AG04450 (cell line): ENCODE measurements around the gene NAB1. TPM values are rescaled to one million over a fixed set of nuclear protein-coding genes. Genes with fewer than 3 reads are reported as not detected.

ENCODE experiments used
- CTCF ChIA-PET: fragments of 300-600, 350-600 bp; formaldehyde crosslinking; extraction: SDS; loops from one replicate; lab custom pipeline; 2022; ENCODE audit warnings: antibody characterized with exemption, inconsistent platforms; lab: Charles Lee
- POLR2A ChIA-PET: fragments of 350-600 bp; formaldehyde crosslinking; extraction: SDS; loops from one replicate; lab custom pipeline; 2021; ENCODE audit warnings: antibody characterized with exemption, inconsistent platforms; lab: Yijun Ruan, JAX
- DNase-seq: peaks from one replicate; pipeline ENCODE4 v3.0.0-alpha.2; 2011; ENCODE audit warnings: low read depth, low spot score
- H3K27ac ChIP-seq: one replicate; pipeline ENCODE4 v1.5.1; 2012; ENCODE audit warnings: low read depth, low read length, control low read depth
- H3K27me3 ChIP-seq: one replicate; pipeline ENCODE4 v1.6.0; 2012; ENCODE audit warnings: low read length; ENCODE audit not compliant: control insufficient read depth, insufficient read depth
- H3K4me3 ChIP-seq: 2 replicates; pipeline ENCODE4 v1.5.1; 2011; ENCODE audit warnings: mild to moderate bottlenecking, low read depth, low read length, control low read depth
- H3K9me3 ChIP-seq: 2 replicates; pipeline ENCODE4 v1.5.1; 2012; ENCODE audit warnings: low read length; ENCODE audit not compliant: control insufficient read depth, insufficient read depth
- polyA plus RNA-seq: library from polyadenylated mRNA; depleted of rRNA; stranded (reverse); fragments of >200 nt; gene quantifications from 2 replicates; pipeline ENCODE4 v1.2.3, GENCODE V29; 2011
- TF ChIP-seq, protein P1 (sequence below): IDR thresholded peaks from 2 replicates; pipeline ENCODE4 v1.5.1; 2011; ENCODE audit warnings: low read depth, low read length, control low read depth, inconsistent platforms

Gene NAB1
- polyA plus RNA-seq, 1 experiment: 30.7 TPM

DNA sequence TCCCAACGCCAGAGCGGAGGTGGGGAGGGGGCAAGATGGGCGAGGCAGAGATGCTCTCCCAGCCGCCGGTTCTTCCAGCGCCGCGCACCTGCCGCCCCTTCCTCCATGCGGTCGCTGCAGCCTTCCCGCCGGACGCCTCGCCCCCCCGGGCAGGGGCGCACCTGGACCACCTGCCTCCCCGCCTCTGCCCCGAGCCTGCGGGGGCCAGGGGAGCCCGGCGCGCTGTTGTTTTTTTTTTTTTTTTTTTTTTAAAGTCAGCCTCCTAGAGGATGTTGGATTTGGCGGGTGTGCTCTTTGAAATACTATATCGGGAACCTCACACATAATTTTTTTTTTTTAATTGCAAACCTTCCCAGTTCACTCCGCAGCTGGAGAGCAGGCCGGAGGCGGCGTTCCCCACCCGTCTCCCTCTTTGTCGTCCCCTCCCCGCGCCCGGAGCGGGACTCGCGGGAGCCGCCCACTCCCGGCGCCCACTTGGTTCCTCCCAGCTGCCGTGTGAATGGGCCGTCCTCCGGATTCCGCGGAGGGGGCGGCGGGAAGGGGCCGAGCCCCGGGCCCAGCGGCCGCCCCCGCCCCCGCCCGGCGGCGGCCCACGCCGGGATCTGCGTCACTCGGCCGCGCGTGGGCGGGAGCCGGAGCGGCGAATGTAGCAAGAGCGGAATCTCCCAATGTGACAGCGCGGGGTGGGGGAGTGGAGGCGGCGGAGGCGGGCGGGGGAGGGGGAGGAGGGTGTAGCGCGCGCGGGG is 421 bp upstream of the NAB1 start:
- ChIA-PET POLR2A (interaction anchor here (1.0 to 1.1 kb wide), 2 partner anchors 119 to 304 kb away, joined by 3 to 4 read pairs; no protein-coding TSS in a partner anchor), CTCF (no interaction called here)
- TF ChIP-seq, protein P1, sequence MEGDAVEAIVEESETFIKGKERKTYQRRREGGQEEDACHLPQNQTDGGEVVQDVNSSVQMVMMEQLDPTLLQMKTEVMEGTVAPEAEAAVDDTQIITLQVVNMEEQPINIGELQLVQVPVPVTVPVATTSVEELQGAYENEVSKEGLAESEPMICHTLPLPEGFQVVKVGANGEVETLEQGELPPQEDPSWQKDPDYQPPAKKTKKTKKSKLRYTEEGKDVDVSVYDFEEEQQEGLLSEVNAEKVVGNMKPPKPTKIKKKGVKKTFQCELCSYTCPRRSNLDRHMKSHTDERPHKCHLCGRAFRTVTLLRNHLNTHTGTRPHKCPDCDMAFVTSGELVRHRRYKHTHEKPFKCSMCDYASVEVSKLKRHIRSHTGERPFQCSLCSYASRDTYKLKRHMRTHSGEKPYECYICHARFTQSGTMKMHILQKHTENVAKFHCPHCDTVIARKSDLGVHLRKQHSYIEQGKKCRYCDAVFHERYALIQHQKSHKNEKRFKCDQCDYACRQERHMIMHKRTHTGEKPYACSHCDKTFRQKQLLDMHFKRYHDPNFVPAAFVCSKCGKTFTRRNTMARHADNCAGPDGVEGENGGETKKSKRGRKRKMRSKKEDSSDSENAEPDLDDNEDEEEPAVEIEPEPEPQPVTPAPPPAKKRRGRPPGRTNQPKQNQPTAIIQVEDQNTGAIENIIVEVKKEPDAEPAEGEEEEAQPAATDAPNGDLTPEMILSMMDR: no peak
- Histone ChIP-seq H3K27ac (no peak overlapping the region), H3K4me3 (peak overlapping the region; percentile 65), H3K9me3 (no peaks in the 10 kb centered on the region), H3K27me3 (no peaks in the 10 kb centered on the region)
- DNase-seq: peak; percentile 74

DNA sequence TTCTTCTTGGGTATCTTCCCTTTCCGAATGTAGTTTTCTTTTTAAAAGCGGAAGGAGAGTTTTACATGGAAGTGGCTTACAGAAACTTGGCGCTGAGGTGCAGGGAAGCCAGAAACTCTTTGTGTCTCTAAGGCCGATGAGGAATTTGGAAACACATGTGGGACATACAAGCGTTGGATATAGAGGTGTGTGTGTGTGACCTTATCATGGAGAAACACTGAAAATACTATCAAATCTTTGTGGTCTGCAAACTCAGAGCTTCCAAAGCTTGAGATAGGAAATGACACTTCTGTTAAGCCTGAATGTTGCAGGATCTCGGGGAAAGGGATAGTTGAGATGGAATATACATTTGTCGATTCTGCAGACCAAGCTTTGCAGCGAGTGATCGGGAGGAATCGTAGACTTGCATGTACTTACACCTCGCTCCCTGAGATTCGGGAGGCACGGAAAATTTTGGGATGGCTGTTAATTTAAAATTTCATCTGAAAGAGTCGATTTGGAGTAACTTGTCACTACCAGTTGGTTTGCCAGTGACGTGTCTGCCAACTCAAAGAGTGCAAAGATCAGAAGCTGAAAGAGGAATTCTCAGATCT is 1.0 kb downstream of the NAB1 start:
- POLR2A ChIA-PET: no interaction called here
- Histone ChIP-seq H3K4me3 (peak overlapping the region; percentile 85), H3K27me3 (no peaks in the 10 kb centered on the region), H3K27ac (peak overlapping the region; percentile 65), H3K9me3 (no peaks in the 10 kb centered on the region)
- CTCF ChIA-PET: interaction anchor here (1.0 kb wide), 1 partner anchor 17 kb away, joined by 3 read pairs; no protein-coding TSS in a partner anchor
- no peak for DNase-seq
- TF ChIP-seq, protein P1: no peak

DNA sequence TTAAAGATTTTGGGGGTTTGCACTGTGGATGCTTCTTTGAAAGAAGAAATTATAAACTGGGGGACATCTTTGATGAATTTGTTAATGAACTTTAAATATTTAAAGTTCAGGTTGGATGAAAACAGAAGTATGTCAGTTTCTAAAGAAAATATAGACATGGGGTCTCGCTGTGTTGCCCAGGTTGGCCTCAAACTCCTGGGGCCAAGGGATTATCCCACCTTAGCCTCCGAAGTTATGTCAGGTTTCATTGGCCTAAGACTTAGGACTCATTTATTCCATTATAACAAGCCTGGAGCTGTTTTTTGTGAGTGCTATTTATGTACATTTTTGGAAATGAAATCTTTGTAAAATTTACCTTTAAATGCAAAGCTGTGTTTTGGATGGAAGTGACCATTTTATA is 2.5 kb downstream of the NAB1 start:
- POLR2A ChIA-PET: no interaction called here
- no peaks in the 10 kb centered on the region for H3K9me3 ChIP-seq
- peak overlapping the region; percentile 85 for H3K4me3 ChIP-seq
- CTCF ChIA-PET: interaction anchor here (2.1 kb wide), 1 partner anchor 563 kb away, joined by 4 read pairs; no protein-coding TSS in a partner anchor
- DNase-seq: no peak
- H3K27ac ChIP-seq: no peak overlapping the region
- no peaks in the 10 kb centered on the region for H3K27me3 ChIP-seq
- TF ChIP-seq, protein P1: no peak

DNA sequence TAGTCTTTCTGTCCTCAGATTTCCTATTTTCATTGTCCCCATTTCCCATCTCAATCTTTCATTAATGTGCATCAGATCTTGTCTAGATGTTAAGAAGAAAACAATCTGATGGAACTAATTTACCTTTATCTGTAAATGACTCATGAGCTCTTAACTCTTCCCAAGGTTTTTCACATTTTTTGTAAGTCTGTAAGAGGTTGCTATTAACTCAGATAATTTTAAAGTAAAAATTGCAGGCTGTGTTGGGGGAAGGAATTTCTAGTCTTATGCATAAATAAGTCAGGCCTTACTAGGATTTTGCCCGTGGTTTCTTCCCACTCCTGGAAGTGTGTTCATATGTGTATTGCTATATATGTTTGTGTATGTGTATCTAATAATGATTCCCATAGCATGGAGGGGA is 4.3 kb downstream of the NAB1 start:
- ChIA-PET CTCF (no interaction called here), POLR2A (no interaction called here)
- DNase-seq: no peak
- H3K9me3 ChIP-seq: no peaks in the 10 kb centered on the region
- H3K4me3 ChIP-seq: no peak overlapping the region
- H3K27me3 ChIP-seq: no peaks in the 10 kb centered on the region
- TF ChIP-seq, protein P1: no peak
- no peak overlapping the region for H3K27ac ChIP-seq

DNA sequence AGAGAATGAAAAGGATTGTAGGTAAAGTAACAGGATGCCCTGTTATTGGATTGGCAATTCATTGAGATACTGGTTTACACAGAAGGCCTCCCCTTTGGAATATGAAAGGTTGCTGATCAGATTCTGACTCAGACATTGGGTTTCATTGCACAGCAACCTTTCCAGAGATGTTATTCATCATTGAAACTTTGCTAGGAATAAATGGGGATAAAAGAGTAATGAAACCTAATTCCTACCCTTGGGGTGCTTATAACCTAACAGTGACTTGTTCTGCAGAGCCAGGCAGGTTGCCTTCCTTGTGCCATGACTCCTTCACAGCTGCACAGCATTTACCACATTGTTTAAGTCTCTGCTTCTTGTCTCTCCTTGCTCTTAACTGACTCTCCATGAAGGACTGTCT is 5.0 kb downstream of the NAB1 start:
- Histone ChIP-seq H3K9me3 (no peaks in the 10 kb centered on the region), H3K27ac (no peak overlapping the region), H3K27me3 (no peaks in the 10 kb centered on the region), H3K4me3 (no peak overlapping the region)
- ChIA-PET POLR2A (no interaction called here), CTCF (no interaction called here)
- DNase-seq: no peak
- TF ChIP-seq, protein P1: no peak
